Measurements from ENCODE around the gene CTDP1.

- no peak for TF ChIP-seq POLR2A (IDR thresholded peaks at IDR 0.05)
- TF ChIP-seq CTCF (IDR thresholded peaks at IDR 0.05): no peak
Measured at GRCh38 chr18:79786304-79786703, 106.7 kb downstream of the CTDP1 start.

Measured in gastroesophageal sphincter (tissue), 3 donors.